LNCaP clone FGC (cell line): ENCODE measurements around the gene COL16A1.

ENCODE experiments used
- DNase-seq: peaks from one replicate; pipeline ENCODE4 v3.0.0-alpha.2; 2011; ENCODE audit warnings: low read depth
- H3K4me3 ChIP-seq: 2 replicates; pipeline ENCODE4 v1.5.1; 2011; ENCODE audit warnings: mild to moderate bottlenecking, low read depth, low read length, control low read depth
- TF ChIP-seq, protein P1 (sequence below): IDR thresholded peaks from 2 replicates; pipeline ENCODE4 v1.5.1; 2012; ENCODE audit warnings: mild to moderate bottlenecking; ENCODE audit not compliant: control insufficient read depth, insufficient read depth; ENCODE audit errors: extremely low read depth

Gene COL16A1

GRCh38 chr1:31703431-31704270 is at the start of gene COL16A1:
Gene COL16A1 (minus strand): TSS chr1:31704017. CDS start chr1:31702193, 1,824 bp downstream.
- DNase-seq = no peak
- peak within 1 kb of the TSS; percentile 19; the same call in 1 of the 2 replicates for H3K4me3 ChIP-seq

DNA sequence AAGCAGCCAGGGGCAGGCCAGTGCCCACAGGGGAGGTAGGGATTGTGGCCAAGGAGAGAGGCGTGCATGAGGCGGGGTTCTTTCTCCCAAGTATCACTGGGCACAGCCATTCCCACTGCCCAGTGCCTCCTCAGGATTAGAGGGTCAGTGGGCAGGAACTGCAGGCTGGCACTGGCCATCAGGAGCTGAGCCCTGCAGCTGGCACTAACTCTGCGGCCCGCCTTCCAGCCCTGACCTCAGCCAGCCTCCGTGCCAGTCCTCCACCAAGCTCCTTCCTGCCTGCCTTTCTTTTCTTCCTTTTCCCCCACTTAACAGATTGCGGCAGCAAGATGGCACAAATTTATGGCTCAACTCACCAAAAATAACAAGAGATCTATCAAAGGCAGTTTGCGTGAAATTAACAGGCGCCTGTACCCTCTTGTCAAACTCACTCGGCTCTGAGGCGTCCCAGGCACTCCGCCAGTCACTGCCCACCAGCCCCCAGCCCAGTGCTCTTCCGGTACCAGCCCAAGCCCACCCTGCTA is 49.2 kb upstream of the COL16A1 start:
- no peak overlapping the region for H3K4me3 ChIP-seq
- no peak for DNase-seq
- TF ChIP-seq, protein P1, sequence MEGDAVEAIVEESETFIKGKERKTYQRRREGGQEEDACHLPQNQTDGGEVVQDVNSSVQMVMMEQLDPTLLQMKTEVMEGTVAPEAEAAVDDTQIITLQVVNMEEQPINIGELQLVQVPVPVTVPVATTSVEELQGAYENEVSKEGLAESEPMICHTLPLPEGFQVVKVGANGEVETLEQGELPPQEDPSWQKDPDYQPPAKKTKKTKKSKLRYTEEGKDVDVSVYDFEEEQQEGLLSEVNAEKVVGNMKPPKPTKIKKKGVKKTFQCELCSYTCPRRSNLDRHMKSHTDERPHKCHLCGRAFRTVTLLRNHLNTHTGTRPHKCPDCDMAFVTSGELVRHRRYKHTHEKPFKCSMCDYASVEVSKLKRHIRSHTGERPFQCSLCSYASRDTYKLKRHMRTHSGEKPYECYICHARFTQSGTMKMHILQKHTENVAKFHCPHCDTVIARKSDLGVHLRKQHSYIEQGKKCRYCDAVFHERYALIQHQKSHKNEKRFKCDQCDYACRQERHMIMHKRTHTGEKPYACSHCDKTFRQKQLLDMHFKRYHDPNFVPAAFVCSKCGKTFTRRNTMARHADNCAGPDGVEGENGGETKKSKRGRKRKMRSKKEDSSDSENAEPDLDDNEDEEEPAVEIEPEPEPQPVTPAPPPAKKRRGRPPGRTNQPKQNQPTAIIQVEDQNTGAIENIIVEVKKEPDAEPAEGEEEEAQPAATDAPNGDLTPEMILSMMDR = no peak

More at GRCh38 chr1:31703431-31704270, at the start of gene COL16A1:
- TF ChIP-seq, protein P1 = no peak

DNA sequence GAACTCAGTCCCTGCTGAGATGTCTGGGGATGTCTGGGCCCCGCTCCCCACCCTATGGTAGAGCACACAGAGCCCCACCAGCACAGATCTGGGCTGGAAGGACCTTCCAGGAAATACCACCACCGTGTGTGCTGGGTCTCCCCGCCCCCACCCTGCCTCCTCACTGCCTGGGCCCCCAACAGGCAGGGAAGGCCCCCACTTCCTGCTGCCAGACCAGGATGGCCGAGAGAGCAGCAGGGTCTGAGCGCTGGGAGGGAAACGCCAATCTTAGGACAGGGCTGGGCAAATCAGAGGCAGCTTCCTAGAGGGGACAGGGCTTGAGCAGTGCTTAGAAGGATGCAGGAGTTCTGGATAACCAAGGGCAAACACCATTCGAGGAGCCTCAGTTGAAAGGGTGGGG is 48.4 kb upstream of the COL16A1 start:
- TF ChIP-seq, protein P1 = no peak
- H3K4me3 ChIP-seq = no peak overlapping the region
- no peak for DNase-seq

DNA sequence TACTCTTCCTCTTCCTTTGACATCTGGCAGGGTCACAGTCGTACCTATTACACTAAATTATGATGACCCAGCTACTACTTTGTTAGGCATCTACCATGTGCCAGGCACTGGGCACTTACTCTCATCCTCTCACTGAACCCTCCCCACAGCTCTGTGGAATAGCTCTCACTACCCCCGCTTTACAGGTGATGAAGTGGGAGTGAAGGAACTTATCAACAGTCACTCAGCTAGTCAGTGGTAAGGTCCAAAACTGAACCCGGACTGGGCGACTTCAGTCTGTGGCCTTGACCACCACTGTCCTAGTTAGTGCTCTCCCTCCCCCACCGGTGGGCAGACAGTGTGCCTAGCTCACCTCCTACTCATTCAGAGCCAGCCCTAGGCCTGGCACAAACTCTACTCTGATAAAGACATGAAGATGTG is 48.0 kb upstream of the COL16A1 start:
- TF ChIP-seq, protein P1 = no peak
- H3K4me3 ChIP-seq = no peak overlapping the region
- no peak for DNase-seq

DNA sequence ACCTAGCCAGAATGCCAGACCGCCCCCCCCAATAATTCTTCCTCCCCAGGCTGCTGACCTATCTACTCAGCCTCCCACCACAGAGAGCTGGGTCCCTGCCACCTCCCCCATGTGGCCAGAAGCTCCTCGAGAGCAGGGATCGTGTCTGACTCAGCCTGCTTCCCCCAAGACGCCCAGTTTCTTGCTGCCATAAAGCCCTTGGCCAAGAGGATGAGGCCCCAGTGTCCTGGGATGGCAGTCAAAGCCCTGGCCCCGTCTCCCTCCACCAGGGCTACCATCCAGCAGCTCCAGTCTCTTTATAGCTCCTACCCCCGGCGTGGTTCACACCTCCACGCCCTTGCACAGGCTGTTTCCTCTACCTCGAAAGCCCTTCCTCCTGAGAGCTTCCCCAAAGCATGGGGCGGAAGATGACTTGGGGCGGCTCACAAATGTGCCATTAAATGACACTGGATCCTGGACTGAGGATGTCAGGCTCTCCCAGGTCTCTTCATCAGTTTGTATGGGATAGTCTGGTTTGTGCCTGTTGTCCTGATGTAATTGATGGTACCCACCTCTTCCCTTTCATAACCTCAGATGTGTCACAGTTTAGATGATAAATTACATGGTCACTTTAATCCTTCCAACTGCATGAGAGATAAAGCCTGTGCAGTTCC is 47.2 kb upstream of the COL16A1 start:
- DNase-seq = no peak
- no peak overlapping the region for H3K4me3 ChIP-seq
- TF ChIP-seq, protein P1 = no peak

DNA sequence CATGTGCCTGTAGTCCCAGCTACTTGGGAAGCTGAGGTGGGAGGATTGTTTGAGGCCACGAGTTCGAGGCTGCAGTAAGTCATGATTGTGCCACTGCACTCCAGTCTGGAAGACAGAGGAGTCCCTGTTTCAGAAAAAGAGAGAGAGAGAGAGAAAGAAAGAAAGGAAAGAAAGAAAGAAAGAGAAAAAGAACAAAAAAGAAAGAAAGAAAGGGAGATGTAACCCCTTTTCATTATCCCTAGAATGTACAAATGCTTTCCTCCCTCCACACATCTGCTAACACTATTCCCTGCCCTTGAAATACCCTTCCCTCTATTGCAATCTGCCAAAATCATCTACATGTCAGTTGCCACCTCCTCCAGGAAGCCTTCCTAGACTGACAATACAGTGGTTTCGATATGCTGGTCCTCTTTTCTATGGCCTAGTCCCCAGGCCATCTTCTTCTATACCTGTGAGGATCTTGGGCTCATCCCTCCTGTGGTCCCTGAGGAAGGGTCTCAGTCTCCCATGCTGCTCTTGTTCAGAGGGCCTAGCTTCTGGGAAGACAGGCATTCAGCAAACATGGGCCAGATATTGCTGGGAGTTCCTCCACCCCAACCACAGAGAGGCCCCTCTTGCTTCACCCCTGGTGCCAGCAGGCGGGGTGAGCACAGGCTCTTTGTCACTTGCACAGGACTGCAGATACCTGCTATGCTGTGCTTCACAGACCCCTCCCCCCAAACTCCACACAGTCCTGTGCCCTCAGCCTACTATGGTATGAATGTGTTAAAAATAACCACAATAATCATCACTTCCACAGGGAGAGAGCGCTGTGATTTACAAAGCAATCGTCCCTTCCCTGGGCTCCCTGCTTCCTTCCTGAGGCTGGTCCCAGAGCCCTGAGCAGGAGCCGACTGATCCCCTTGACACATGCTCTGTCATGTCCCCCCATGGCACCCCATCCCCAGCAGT is 46.2 kb upstream of the COL16A1 start:
- TF ChIP-seq, protein P1 = no peak
- DNase-seq = no peak
- H3K4me3 ChIP-seq = no peak overlapping the region
